HG02571 (cell line): Measurements from ENCODE around the gene USP10.

Experiments used
- ATAC-seq: cut with Tn5 transposase; IDR thresholded peaks from one replicate; pipeline ENCODE4 v1.9.1; 2021; ENCODE audit warnings: mild to moderate bottlenecking, moderate library complexity; ENCODE audit not compliant: unreplicated experiment

Gene USP10

DNA sequence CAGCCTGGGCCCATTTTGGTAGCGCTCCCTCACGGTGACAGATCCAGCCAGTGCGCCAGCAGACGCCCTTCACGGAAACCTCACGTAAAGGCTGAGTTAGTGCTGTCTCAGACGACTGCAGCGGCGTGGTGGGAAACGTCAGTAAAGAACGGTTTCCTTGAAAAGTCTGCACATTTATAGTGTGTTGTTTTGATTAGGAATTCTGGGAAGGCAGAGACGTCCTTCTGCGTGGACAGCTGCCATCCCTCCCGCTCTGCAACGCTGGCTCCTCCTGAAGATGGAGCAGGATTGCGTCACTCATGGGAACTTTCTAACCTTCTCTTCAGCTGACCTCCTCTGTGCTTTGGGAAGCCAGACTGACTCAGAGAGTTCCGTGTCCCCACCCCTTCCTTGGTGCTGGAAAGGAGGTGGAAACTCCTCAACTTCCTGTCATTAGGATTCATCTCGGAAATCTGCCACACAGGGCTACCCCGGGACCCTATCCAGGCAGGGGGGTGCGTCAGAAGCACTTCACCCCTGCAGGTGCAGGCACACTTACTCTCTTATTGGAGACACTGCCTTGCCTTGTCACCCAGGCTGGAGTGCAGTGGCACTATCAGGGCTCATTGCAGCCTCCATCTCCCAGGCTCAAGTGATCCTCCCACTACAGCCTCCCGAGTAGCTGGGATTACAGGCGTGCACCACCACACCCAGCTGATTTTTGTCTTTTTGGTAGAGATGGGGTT is 95.7 kb downstream of the USP10 start:
- no peak for ATAC-seq

DNA sequence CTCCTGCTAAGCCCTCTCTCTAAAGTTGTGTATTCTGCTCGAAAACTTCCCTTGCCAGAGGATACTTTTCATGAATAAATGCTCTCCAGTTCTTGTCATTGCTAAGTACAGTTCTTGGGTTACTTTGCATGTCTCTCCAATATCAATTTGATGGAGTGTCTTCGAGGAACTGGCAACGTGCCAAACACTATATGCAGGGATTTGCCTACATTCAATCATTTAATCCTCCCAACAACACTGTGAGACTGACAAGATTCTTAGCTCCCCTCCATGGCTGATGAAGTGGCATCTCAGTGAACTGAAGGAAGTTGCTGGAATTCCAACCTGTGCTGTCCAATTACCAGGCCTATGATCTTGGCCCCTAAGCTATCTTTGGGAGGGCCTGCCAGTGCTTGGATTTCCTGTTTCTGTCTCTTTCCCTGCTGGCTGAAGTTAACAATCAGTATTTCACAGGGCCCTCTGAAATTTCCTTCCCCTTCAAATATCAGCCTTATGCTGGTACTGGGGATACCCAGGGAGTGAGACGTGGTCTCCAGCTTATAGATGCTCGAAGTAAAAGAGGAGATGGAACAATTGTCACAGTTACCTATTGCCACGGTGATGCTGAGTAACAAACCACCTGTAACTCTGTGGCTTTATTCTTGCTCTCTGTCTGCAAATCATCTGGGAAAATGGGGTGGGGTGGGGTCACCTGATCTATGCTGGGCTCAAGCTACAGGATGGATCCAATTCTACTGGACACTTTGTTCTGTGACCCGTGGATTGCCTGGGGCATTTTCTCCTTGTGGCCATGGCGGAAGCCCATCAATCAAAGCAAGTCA is 100.6 kb downstream of the USP10 start:
- no peak for ATAC-seq

- no peak for ATAC-seq
Observed at GRCh38 chr16:84803146-84803545, 103.3 kb downstream of the USP10 start.

DNA sequence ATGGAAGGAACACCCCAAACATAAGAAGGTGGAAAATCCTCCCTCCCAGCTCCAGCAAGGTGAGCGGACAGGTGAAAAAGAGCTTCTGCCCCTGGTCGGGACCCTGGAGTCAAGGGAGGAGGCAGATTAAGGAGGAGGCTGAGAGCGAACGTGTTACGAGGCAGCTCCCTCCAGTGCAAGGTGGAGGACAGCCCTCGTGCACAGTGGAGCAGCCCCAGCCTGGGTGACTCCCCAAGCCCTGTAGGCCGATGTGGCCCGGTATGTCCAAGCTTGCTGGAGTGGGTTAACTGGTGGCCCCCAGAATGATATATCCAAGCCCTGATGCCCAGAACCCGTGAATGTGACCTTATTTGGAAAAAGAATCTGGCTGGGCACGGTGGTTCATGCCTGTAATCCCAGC is 104.5 kb downstream of the USP10 start:
- no peak for ATAC-seq

DNA sequence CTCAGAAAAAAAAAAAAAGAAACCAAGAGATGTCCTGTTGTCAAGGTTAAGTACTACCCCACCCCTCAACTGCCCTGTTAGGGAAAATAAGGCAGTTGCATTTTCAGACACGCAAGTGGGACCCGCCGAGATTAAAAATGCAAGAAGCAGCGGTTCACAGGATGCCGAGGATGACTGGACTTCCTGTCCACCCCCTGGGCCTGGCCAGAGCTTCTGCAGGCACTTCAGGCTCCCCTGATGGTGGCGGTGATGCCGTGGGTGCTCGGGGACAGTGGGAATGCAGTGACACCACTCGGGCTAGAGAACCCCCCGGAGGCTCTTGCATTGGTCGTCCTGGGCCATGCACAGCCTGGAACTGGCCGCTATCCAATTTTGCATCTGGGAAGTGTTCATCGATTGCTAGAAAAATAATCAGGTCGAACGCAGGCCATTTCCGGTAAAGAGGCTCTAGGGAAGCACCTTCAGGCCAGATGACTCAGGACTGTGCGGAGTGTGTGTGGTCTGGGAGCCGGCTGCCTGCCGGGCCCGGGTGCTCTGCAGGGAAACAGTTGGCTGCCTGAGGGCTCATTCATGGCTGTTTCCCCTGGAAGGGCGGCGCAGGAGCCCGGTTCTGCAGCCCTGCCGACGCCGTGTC is 106.6 kb downstream of the USP10 start:
- no peak for ATAC-seq

GRCh38 chr16:84806890-84807258 is 107.1 kb downstream of the USP10 start:
- ATAC-seq: no peak

DNA sequence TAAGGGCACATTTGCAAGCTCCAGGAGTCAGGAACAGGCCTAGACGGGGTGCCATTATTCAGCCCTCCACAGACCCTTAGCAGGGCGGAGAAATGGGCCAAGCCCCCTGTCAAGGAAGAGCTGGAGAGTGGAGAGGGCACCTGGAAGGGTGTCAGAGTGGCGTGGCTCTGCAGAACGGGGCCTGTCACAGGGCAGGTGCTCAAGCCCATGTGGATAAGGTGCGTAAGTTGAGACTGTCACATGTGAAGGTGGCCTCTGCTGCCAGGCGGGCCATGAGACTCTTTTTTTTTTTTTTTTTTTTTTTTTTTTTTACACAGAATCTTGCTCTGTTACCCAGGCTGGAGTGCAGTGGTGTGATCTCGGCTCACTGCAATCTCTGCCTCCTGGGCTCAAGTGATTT is 108.0 kb downstream of the USP10 start:
- ATAC-seq: no peak

- ATAC-seq: no peak
Observed at GRCh38 chr16:84808826-84809225, 109.0 kb downstream of the USP10 start.

DNA sequence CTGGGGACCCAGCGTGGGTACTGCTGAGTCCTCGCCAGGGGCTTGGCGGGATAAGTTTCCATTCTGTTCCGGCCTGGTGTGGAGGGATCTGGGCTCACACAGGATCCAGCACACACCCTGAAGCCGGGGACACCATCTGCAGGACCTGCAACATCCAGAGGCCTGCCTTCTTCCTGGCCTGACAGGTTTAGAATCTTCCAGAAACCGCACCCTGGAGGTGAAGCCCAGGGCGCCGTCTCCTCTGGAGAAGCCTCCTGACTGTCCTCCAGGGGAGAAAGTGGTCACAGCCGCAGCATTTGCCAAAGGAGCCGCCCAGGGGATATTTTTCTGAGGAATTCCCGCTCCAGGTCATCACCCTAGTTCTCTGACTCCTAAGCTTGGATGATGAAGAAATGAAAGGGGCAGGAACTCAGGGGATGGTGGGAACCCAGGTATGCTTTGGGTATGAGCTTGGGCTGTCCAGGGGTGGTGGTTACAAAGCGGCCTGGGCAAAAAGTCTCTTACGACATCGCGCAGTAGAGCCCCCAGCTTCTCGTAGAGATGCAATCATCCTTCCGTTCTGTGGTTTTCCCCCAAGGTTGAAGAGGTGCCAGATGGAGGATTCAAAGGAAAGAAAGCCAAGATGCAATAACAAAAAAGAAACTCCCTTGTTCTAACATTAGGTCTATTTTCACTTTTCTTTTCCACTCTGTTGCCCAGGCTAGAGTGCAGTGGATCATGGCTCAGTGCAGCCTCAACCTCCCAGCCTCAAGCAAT is 110.9 kb downstream of the USP10 start:
- no peak for ATAC-seq

GRCh38 chr16:84811529-84811928 is 111.7 kb downstream of the USP10 start:
- ATAC-seq: no peak

GRCh38 chr16:84813141-84813934 is 113.5 kb downstream of the USP10 start:
- ATAC-seq: no peak

DNA sequence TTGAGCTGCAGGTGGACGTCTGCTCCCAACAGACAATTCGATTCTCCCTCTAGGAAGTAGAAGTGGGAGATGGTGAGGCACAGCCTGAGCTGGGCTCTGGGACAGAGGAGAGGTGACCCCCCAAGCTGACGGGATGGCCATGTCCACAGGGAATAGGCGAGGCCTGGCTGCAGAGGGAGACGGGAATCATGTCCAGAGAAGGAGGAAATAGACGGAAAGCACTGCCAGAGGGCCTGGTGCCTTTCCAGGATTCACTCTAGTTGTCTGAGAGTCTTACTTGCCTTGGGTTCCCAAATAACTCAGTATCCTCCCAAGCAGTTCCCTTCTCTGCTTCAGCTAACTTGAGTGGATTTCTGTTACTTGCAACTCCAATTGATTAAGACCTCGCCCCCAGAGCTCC is 115.7 kb downstream of the USP10 start:
- ATAC-seq: no peak

- no peak for ATAC-seq
Observed at GRCh38 chr16:84816023-84816422, 116.2 kb downstream of the USP10 start.

GRCh38 chr16:84816485-84816884 is 116.7 kb downstream of the USP10 start:
- no peak for ATAC-seq

GRCh38 chr16:84817206-84817605 is 117.4 kb downstream of the USP10 start:
- ATAC-seq: no peak

DNA sequence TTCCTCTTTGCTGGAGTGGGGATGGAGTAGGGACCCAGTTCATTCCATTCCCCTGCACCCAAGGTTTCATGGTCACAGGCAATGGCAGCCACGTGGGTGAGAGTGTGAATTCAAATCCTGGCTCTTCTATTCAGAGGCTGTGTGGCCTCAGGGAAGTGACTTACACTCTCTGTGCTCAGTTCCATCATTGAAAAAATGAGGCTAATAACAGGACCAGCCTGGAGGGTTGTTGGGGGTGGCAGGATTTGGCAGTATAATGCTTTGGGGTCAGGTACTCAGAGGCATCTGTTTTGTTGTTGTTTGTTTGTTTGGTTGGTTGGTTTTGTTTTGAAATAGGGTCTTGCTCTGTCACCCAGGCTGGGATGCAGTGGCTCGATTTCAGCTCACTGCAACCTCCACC is 117.8 kb downstream of the USP10 start:
- ATAC-seq: no peak

DNA sequence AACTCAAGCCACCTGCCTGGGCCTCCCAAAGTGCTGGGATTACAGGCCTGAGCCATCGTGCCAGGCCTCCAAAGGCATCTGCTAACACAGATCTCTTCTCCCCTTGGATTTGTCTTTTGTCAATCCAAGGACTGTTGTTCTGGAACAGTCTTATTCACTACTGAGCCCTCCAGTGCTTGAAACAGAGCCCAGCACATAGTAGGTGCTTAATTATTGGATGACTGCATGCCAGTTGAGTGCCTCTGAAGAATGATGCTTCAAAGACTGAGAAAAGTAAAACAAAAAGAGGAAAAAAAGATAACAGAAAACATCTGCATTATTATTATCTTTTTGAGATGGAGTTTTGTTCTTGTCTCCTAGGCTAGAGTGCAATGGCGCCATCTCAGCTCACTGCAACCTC is 118.3 kb downstream of the USP10 start:
- no peak for ATAC-seq

- no peak for ATAC-seq
Observed at GRCh38 chr16:84818989-84819643, 119.3 kb downstream of the USP10 start.

DNA sequence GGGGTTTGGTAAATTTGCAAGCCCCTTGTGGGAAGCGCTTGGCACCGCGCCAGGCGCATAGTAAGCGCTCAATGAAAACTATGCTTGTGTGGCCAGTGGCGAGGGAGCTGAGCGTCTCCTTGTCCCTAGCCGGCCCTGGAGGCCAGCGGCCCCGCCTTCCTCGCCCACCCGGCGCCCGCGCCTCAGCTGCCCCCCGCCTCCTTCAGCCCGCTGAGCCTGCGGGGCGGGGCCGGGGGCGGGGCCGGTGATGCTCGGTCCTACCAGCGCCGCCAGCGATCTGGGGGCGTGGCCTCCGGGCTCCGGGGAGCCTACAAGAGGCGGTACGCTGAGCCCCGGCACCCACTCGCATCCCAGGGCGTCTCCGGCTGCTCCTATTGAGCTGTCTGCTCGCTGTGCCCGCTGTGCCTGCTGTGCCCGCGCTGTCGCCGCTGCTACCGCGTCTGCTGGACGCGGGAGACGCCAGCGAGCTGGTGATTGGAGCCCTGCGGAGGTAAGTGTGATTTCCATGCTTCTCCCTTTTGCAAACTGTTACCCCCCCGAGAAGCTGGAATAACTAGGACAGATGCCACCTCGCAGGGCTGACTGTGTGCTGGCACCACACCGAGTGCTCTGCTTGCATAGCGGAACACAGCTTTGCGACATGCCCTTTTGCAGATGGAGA is 120.0 kb downstream of the USP10 start, which contains the start of gene CRISPLD2:
TSS of gene CRISPLD2 (plus strand) at position 342 of the 661 bp plus-strand sequence. CDS start 18,511 bp downstream, outside the sequence.
- ATAC-seq: no peak
